Forelimb muscle (tissue), 1 donor: ENCODE measurements around the gene OR4D1. TPM values are rescaled to one million over a fixed set of nuclear protein-coding genes. Genes with fewer than 3 reads are reported as not detected.

Experiments used
- DNase-seq: peaks from one replicate; pipeline ENCODE4 v3.0.0-alpha.2; 2013; ENCODE audit warnings: low read depth
- polyA plus RNA-seq: library from polyadenylated mRNA; unstranded; fragments of 120-200 nt; gene quantifications from one replicate; pipeline ENCODE4 v1.2.1, GENCODE V29; 2013; ENCODE audit not compliant: insufficient read length

Gene OR4D1
- polyA plus RNA-seq, 1 donor, result not detected

DNA sequence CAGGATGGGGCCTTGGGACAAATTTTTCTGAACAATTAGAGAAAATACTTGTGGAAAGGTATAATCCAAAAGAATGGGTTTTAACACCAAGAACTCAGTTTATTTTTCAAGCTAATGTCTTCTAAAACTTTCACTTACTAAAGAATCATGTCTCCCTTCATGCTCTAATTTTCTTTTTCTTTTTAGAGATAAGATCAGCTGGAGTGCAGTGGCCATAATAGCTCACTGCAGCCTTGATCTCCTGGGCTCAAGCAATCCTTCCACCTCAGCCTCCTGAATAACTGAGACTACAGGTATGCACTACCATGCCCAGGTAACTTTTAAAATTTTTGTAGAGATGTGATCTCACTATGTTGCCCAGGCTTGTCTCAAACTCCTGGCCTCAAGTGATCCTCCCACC is 5.5 kb downstream of the OR4D1 start:
- no peak for DNase-seq

DNA sequence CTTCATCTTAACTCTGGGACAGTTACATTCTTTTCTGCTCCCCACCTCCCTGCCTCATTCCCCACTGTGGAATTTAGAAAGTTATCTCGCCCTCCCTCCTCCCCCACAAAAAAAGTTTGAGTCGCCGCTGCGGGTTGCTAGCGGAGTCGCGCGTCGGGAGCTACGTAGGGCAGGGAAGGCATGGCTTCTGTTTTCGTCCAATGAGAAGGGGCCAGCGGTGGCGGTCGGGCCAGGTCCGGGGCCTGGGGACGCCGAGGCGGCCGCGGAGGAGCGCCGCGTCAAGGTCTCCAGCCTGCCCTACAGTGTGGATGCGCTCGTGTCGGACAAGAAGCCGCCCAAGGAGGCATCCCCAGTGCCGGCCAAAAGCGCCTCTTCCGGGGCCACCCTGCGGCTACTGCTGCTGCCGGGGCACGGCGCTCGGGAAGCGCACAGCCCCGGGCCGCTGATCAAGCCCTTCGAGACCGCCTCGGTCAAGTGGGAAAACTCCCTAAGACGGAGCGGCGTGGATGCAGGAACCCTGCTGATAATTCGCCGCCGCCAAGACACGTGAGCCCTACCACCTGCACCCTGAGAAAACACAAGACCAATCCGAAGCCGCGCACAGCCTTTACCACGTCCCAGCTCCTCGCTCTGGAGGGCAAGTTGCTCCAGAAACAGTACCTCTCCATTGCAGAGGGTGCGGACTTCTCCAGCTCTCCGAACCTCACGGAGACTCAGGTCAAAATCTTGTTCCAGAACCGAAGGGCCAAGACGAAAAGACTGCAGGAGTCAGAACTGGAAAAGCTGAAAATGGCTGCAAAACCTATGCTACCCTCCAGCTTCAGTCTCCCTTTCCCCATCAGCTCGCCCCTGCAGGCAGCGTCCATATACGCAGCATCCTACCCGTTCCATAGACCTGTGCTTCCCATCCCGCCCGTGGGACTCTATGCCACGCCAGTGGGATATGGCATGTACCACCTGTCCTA is 8.9 kb downstream of the OR4D1 start:
- DNase-seq, result no peak

DNA sequence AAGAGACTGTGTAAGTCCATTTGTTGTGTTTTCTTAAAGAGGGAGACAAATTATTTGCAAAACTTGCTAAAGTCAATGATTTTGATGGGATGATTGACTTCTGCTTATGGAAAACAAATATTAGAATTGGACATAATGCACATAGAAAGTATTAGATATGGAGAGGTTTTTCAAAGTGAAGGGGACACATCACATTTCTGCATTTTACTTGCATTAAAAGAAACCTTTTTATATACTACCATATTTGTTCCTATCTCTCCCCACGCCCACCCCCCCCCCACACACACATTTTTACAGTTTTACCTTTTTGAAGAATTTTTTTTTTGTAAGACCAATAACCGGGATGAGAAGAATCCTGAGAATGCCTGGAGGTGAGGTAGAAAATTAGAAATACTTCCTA is 10.0 kb downstream of the OR4D1 start:
- DNase-seq, result no peak

DNA sequence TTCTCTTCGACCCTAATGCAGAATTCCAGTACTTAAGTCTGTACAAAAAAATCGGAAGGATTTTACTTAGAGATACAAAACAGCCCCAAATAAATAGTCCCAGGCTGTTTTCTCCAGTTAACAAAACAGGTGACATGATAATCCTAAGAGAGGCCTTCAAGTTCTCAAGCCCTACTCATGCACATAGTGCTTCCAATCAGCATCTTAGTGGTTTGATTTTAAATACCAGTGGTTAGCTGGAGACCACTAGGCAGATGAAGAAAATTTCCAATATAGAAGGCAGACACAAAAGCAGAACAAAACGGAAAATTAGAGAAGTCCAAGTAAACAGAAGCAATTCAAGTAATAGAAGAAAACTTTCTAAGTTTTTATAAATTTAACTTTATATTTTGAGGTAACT is 13.4 kb downstream of the OR4D1 start:
- DNase-seq, result no peak

DNA sequence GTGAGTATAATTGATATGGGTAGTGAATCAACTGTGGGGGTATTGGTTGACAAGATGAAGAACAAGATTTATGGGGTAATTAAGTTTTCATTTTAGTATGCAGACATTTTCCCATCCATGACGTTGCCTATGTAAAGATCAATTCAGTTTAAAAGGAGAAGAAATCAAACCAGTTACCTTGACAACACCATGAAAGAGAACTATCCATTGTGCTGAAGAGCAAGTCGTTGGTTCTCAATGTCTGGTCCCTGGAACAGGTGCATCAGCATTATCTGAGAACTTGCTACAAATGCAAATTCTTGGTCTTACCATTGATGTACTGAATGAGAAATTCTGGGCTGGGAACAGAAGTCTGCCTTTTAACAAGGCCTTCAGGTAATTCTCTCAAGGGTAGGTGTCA is 17.8 kb downstream of the OR4D1 start:
- no peak for DNase-seq

DNA sequence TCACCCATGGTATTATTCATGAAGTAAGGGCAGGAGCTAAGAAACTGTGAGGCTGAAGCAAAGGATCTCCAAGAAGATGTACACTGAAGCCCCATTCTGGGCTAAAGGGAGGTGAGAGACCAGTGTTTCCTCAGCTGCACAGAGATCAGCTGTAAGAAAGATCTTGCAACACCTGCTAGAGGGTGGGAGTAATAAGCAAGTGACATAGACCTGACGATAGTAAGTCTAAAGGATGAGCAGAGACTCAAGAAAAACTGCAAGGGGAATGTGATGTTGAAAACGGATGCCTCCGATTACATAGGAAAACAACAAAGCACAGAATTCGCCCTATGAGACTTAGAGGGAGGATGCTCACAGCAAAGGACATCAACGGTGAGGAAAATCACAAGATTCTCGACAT is 18.5 kb downstream of the OR4D1 start, which contains the start of gene OR4D2:
TSS of gene OR4D2 (plus strand) at position 301 of the 400 bp plus-strand sequence. CDS start 2,674 bp downstream, outside the sequence.
- DNase-seq, result no peak

DNA sequence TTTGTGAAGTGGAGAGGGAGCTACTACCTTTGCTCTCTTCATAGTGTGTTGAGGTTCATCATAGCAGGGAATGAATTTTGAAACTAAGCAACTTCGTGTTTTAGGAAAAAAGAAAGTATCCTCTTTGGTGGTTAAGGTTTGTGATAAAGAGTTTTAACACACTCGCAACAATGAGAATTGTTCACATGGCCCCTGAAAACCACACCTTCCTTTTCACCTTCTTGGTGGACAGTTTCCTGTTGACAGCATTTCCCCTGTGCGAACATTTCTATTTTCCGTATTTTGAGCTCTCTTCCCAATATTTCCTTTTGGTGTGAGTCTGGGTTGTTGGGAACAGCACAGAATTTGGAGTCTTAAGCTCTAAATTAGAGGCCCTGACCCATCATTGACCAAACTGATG is 22.4 kb downstream of the OR4D1 start:
- DNase-seq, result no peak

DNA sequence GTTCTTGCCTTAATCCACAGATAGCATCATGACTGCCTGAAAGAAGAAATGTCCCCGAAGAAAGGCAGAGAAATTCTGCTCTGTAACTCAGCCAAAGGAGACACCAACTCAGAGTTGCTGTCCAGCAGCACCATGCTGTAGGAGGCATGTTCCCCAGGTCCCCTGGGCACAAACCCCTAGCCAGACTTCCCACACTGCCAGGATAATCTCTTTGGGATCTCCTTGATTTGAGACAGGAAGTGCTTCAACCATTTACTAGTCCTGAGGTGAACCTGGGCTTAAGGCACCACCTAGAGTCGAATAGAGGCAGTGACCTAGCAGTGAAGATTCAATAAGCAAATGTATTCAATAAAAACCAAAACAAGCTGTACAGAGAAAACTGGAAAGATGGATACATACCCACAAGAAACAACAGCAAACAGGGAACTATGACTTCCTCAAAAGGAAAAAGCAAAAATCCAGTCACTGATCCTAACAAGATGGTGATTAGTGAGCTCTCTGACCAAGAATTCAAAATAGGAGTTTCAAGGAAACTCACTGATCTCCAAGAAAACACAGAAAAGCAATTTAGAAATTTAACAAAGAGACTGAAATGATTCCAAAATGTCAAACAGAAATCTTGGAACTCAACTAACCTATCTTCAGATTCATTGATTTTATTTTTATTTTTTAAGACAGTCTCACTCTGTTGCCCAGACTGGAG is 24.3 kb downstream of the OR4D1 start:
- DNase-seq, result no peak

DNA sequence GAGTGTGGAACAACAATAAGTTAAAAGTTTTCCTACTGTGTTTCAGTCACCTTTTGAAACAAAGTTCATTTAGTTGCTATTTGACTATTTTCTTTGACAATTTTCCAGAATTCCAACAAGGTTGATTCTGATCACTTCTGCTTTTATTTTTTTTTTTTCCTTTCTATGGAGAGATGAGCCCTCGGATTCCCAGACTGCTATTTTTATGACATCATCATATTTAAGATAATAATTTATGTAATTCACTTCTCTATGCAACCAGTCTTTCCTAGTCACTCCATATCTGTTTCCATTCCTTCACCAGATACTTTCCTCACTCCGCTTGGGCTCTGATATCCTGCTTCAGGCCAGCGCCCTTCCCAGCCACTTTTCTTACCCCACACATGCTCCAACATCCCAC is 26.7 kb downstream of the OR4D1 start:
- no peak for DNase-seq

DNA sequence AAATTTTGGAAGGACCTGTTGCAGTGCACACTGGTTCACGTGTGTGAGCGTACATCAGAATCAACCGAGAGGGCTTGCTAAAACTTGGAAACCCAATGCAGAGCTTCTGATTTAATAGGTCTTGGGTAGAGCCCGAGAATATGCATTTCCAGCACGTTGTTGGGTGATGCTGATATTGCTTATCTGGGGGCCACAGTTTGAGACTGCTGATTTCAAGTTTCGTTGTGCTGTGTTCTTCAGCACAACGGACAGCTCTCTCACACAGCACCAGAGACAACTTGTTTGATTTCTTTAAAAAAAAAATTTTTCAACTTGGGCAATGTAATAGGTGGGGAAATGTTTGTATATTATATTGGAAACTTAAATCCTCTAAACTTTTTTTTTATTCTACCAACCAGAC is 28.0 kb downstream of the OR4D1 start:
- DNase-seq, result no peak

DNA sequence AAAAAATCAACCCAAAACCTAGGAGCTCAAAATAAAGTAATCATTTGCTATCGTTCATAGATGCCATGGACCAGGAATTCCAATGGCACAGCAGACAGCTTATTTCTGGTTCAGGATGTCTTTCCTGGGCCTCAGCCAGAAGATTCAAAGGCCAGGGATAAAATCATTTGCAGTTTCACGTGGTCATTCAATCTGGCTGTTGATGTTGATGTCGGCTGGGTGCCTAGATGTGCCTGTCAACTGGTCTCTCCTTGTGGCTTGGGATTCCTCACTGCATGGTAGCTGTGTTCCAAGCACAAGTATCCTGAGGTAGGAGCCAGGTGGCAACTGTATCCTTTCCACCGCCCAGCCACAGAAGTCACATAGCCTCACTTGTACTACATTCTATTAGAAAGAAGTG is 33.6 kb downstream of the OR4D1 start:
- no peak for DNase-seq

DNA sequence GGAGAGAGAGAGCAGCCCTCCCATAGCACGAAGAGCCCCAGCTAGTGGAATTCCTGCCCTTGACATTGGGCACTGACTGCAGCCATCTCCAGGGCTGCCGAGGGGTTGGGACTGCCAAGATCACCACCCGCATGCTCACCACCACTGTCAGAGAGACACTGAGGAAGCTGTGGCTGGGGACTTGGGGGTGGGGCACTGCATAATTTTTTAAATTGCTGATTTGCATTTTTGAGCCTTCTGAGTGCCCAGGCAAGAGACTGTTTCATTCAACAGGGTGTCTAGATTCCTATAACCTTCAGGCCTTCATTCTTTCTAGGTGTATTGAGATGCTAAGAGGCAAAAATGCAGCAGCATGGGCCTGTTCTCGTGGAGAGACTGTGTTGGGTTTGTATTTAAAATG is 35.3 kb downstream of the OR4D1 start:
- no peak for DNase-seq

DNA sequence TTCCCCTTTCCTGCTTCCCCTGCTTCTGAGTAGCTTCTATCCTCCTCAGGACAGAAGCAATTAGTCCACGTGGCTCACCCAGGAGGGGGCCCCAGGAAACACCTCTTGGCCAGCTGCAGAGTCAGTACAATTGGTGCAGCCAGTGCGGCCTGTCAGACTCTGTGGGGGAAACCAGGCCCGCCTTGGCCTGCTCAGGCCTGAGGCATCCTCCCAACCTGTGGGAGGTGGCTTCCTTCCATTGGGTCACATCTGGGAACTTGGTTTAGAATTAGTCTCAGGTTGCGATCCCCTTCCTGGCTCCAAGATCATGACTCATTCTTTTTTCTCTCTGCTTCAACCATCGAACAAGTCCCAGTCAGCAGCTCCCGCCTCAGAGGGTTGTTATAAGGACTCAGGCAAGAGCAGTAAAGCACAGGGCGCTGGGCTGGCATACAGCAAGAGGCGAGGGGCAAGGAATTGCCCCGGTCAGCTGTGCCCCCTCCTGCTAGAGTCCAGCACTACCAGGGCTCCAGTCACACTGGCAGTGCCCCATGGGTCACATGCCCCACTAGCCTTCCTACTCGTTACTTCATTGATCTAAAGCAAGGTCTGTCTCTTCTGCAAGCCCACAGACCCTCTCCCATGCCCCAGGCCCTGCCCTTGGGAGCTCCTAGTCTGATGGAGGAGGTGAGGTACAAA is 36.3 kb downstream of the OR4D1 start:
- DNase-seq, result no peak

DNA sequence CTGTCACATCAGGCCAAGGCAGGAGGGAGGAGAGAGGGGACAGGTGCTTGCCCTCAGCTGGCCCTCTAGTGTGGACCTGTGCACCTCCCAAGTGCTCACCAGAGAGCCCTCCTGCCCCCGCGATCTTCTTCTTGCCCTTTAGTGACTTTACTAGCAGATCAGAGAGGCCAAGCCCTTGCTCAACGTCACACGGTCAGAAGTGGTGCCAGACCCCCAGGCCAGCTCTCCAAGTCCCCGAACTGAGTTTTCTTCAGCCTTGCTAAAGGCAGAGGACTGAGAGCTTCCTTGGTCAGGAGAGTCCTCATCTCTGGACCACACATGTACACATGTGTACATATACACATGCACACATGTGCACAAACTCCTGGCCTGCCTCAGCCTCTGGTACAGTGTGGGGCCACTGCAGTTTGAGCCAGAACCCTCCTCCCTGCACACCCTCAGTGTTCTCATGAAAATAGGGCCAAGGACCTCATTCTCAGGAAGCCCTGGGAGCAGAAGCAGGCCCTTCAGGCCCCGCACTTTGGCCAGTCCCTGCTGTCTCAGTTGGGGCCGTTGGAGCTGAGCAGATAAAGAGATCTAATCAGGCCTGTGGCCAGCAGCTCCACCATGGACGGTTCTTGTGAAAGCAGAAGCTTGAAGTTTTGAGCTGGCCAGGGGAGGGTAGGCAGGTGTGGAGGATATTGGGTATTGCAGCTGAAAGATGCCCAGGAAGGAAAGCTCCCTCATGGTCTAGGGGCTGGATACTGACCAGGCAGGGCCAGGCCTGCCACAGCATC is 37.0 kb downstream of the OR4D1 start:
- DNase-seq, result no peak

DNA sequence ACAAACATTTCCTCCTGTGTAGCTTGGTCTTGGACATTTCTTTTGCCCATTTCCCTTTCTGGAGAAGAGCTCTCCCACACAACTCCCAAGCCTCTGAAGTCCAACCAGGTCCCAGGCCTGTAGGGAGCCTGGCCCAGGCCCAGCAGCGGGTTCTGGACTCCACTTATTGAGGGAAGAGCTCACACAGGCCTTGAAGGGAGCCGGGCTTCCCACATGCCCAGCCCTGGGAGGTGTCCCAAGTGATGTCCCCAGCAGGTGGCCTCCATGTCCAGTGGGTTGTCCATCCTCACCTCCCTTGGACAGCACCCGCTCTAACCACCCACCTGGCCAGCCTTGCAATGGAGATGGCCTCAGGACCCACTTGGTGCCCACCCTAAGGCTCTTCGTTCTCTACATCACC is 38.4 kb downstream of the OR4D1 start:
- DNase-seq, result no peak

DNA sequence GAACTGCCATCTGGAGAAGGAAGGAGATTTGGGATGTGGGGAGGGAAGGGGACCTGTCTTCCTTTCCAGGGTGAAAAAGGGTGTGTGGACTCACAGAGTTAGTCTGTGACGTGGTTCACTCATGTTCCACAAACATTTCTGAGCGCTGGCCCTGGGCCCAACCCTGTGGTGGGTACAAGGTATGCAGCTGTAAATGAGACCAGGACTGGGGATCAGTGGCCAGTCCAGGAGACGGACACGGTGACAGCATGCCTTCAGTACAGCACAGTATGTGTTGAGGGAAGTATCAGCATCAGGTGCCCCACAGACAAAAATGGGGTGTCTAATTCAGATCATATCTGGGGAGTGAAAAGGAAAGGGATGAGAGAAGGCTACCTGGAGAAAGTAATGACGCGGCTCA is 38.9 kb downstream of the OR4D1 start:
- no peak for DNase-seq

DNA sequence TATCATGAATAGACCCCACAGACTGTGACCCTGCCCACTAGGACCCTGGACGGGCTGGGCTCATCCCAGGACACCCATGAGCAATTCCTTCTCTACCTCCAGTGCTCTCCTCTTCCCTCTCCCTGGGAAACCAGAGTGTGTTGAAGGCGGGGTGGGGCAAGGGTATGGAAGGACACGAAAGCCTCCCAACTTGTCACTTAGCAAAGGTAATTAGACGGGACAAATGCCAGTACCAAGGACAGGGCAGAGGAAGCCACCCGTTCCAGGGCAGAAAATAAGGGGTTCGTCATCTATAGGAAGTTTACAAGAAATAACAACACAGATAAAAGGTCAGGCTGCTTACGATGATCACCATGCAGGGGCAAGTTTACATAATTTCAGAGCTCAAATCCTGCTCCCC is 39.5 kb downstream of the OR4D1 start:
- DNase-seq, result no peak

DNA sequence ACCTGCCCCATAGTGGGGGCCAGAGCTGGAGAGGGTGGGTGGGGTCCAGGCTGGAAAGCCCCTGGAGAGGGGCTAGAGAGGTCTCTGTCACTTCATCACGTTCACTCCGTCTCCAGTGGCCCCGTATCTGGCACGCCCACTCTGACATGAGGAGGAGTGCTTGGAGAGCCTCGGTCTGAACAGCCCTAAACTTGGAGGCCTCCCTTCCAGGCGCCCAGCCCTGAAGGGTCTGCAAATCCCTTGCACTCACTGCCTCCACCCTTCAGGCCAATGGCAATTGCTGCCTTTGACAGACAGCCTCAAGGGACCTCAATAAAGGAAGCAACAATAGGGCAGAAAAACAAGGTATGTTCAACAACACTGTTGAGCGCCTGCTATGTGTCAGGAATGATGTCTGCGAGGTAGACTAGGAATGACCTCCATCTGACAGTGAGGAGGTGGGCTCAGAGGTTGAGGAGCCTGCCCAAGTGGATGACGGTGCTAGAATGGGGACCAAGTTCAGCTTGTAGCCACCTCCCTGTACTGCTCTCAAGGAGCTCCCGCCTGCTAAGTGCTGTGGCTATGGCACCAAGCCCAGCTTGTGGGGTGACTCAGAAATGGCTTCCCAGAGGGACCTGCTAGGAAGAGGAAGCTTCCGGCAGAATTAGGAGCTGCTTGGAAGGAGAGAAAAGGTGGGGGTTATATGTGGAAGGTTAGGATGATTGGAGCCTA is 41.4 kb downstream of the OR4D1 start:
- no peak for DNase-seq

DNA sequence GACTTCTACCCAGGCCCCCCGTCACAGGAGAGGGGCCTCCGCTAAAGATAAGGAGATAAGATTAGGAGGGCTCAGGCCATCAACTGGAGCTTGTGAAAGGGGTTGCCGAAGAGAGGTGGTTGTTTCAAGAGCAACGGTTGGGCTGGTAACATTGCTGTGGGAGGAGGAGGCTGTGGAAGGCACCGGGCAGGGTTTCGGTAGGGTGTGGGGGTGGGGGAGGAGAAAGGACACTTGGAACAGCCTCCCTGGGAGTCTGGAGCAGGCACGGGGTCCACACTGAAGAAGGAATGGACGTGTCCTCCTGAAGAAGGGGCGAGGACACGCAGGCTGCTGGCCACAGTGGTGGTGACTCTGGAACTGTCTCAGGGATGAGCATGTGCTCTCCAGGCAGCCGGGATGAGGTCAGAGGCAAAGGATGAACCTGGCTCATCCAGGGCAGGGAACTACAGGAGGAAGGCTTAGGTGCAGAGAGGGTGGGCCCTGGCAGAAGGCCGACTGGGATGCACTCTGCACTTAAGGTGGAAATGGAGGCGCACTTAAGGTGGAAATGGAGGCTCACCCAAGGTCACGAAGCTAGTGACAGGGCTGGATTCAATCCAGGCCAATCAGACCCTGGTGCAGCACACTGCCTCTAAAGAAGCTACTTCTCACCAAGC is 43.2 kb downstream of the OR4D1 start:
- DNase-seq, result no peak

DNA sequence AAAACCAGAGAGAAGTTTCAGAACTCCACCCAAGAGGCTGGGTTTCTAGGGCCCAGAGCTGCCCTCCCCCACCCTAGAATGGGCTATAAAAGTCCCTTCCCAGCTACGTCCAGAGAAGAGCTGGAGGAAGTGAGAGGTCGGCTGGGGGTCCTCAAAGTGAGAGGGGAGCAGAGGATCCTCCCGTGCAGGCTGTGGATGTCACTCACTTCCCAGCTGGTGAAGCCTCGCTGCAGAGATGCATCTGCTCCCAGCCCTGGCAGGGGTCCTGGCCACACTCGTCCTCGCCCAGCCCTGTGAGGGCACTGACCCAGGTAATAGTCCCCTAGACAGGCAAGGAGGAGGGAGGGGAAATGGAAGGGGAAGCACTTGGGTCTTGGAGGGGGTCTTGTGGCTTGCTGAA is 44.4 kb downstream of the OR4D1 start, which contains the start of gene EPX:
TSS of gene EPX (plus strand) at position 115 of the 400 bp plus-strand sequence. CDS start at position 236, 121 bp downstream.
- DNase-seq, result no peak
